GM12873 (cell line): ENCODE measurements around the gene IQGAP2.

Source experiments
- CTCF ChIP-seq: IDR thresholded peaks from 2 replicates; pipeline ENCODE4 v1.5.1; 2012; ENCODE audit warnings: low read depth, mild to moderate bottlenecking, moderate library complexity, low read length, control low read depth; ENCODE audit not compliant: insufficient read depth; ENCODE audit errors: missing control alignments

The IQGAP2 gene

GRCh38 chr5:76406673-76407072, 3.6 kb downstream of the IQGAP2 start:
- no peak for TF ChIP-seq CTCF

GRCh38 chr5:76408104-76408654, 5.1 kb downstream of the IQGAP2 start:
- no peak for TF ChIP-seq CTCF

- TF ChIP-seq CTCF: no peak
These were observed 9.4 kb downstream of the IQGAP2 start for GRCh38 chr5:76412511-76412910.

- TF ChIP-seq CTCF: no peak
These were observed 10.7 kb downstream of the IQGAP2 start for GRCh38 chr5:76413746-76414145.

- TF ChIP-seq CTCF: no peak
These were observed 11.7 kb downstream of the IQGAP2 start for GRCh38 chr5:76414788-76415187.

GRCh38 chr5:76415855-76416254, 12.8 kb downstream of the IQGAP2 start:
- TF ChIP-seq CTCF: no peak

- no peak for TF ChIP-seq CTCF
These were observed 16.7 kb downstream of the IQGAP2 start for GRCh38 chr5:76419597-76420298.
